Glutamatergic neuron (in vitro differentiated cells): ENCODE results near the gene EHD4. TPM values are rescaled to one million over a fixed set of nuclear protein-coding genes. Genes with fewer than 3 reads are reported as not detected.

Source experiments
- DNase-seq: peaks from one replicate; pipeline ENCODE4 v3.0.0; 2022
- H3K27ac Mint-ChIP-seq: one replicate; pipeline ENCODE4 v1.8.0; 2020; ENCODE audit warnings: mild to moderate bottlenecking, mixed read lengths, inconsistent platforms; ENCODE audit not compliant: unreplicated experiment
- H3K27me3 Mint-ChIP-seq: one replicate; pipeline ENCODE4 v1.8.0; 2020; ENCODE audit warnings: mild to moderate bottlenecking, moderate library complexity, mixed read lengths, inconsistent platforms; ENCODE audit not compliant: unreplicated experiment
- H3K36me3 Mint-ChIP-seq: one replicate; pipeline ENCODE4 v1.8.0; 2020; ENCODE audit warnings: mild to moderate bottlenecking, mixed read lengths, inconsistent platforms; ENCODE audit not compliant: unreplicated experiment
- H3K4me1 Mint-ChIP-seq: one replicate; pipeline ENCODE4 v1.8.0; 2020; ENCODE audit warnings: mild to moderate bottlenecking, low read depth, mixed read lengths, inconsistent platforms; ENCODE audit not compliant: unreplicated experiment
- H3K4me3 Mint-ChIP-seq: one replicate; pipeline ENCODE4 v1.8.0; 2020; ENCODE audit warnings: mild to moderate bottlenecking, mixed read lengths, inconsistent platforms; ENCODE audit not compliant: unreplicated experiment
- H3K9me3 Mint-ChIP-seq: one replicate; pipeline ENCODE4 v1.8.0; 2020; ENCODE audit warnings: mild to moderate bottlenecking, moderate library complexity, mixed read lengths, inconsistent platforms; ENCODE audit not compliant: unreplicated experiment
- CTCF ChIP-seq: fragments of 200-600 bp; sonication (generic); IDR thresholded peaks from one replicate; pipeline ENCODE4 v1.5.0; 2021; ENCODE audit not compliant: partially characterized antibody, unreplicated experiment
- total RNA-seq: library from RNA; stranded (reverse); fragmentation: NEBNext Ultra II Directional; extraction: Animal tissue kit (Norgen Biotek cat#: 25700); gene quantifications from one replicate; pipeline ENCODE4 v1.2.1, GENCODE V29; 2021; ENCODE audit not compliant: unreplicated experiment

The EHD4 gene
- total RNA-seq, 1 donor from 2014 or later: 4.0 TPM

GRCh38 chr15:42010434-42010833 is 38.1 kb upstream of the EHD4 start:
- peaks cover 5% of the 10 kb centered on the region for H3K36me3 Mint-ChIP-seq
- no peak for TF ChIP-seq CTCF
- peaks cover 3% of the 10 kb centered on the region for H3K27me3 Mint-ChIP-seq
- H3K9me3 Mint-ChIP-seq: peaks cover 1% of the 10 kb centered on the region
- no peak overlapping the region for H3K4me3 Mint-ChIP-seq
- H3K4me1 Mint-ChIP-seq: no peaks in the 10 kb centered on the region
- DNase-seq: no peak
- no peak overlapping the region for H3K27ac Mint-ChIP-seq

- no peak for DNase-seq
- H3K9me3 Mint-ChIP-seq: peaks cover 1% of the 10 kb centered on the region
- no peak for TF ChIP-seq CTCF
- H3K36me3 Mint-ChIP-seq: no peaks in the 10 kb centered on the region
- H3K4me1 Mint-ChIP-seq: no peaks in the 10 kb centered on the region
- no peak overlapping the region for H3K27ac Mint-ChIP-seq
- peaks cover 3% of the 10 kb centered on the region for H3K27me3 Mint-ChIP-seq
- H3K4me3 Mint-ChIP-seq: no peak overlapping the region
These were observed 37.1 kb upstream of the EHD4 start for GRCh38 chr15:42009474-42009873.

- H3K27me3 Mint-ChIP-seq: peaks cover 3% of the 10 kb centered on the region
- no peak for TF ChIP-seq CTCF
- H3K4me1 Mint-ChIP-seq: no peaks in the 10 kb centered on the region
- DNase-seq: no peak
- no peak overlapping the region for H3K27ac Mint-ChIP-seq
- H3K9me3 Mint-ChIP-seq: peaks cover 1% of the 10 kb centered on the region
- H3K4me3 Mint-ChIP-seq: no peak overlapping the region
- no peaks in the 10 kb centered on the region for H3K36me3 Mint-ChIP-seq
These were observed 36.7 kb upstream of the EHD4 start for GRCh38 chr15:42009022-42009421.

GRCh38 chr15:42007386-42007785 is 35.0 kb upstream of the EHD4 start:
- no peak overlapping the region for H3K27ac Mint-ChIP-seq
- DNase-seq: no peak
- no peaks in the 10 kb centered on the region for H3K4me1 Mint-ChIP-seq
- peaks cover 3% of the 10 kb centered on the region for H3K27me3 Mint-ChIP-seq
- peaks cover 1% of the 10 kb centered on the region for H3K9me3 Mint-ChIP-seq
- H3K36me3 Mint-ChIP-seq: no peaks in the 10 kb centered on the region
- TF ChIP-seq CTCF: no peak
- H3K4me3 Mint-ChIP-seq: no peak overlapping the region

- TF ChIP-seq CTCF: no peak
- Mint-ChIP-seq H3K36me3 (no peaks in the 10 kb centered on the region), H3K27me3 (peaks cover 2% of the 10 kb centered on the region), H3K4me3 (no peak overlapping the region), H3K9me3 (peaks cover 7% of the 10 kb centered on the region), H3K4me1 (no peaks in the 10 kb centered on the region), H3K27ac (no peak overlapping the region)
- no peak for DNase-seq
These were observed 30.0 kb upstream of the EHD4 start for GRCh38 chr15:42002333-42002732.
